AG10803 (cell line): Measurements from ENCODE around the gene CTPS2.

Experiments
- DNase-seq: peaks from one replicate; pipeline ENCODE4 v3.0.0; 2010; ENCODE audit warnings: low read depth
- H3K4me3 ChIP-seq: 2 replicates; pipeline ENCODE4 v1.5.1; 2011; ENCODE audit warnings: mild to moderate bottlenecking, low read length, control low read depth
- CTCF ChIP-seq: conservative IDR thresholded peaks from 2 replicates; pipeline ENCODE4 v1.5.1; 2011; ENCODE audit warnings: mild to moderate bottlenecking, low read length, control low read depth, inconsistent platforms

Gene CTPS2

GRCh38 chrX:16558489-16558888 is 154.0 kb downstream of the CTPS2 start:
- no peak for TF ChIP-seq CTCF
- no peak overlapping the region for H3K4me3 ChIP-seq
- peak; percentile 23 for DNase-seq

GRCh38 chrX:16552546-16552945 is 159.9 kb downstream of the CTPS2 start:
- TF ChIP-seq CTCF: no peak
- peak; percentile 49 for DNase-seq
- no peak overlapping the region for H3K4me3 ChIP-seq

- no peak for DNase-seq
- no peak overlapping the region for H3K4me3 ChIP-seq
- TF ChIP-seq CTCF: no peak
These were observed 164.8 kb downstream of the CTPS2 start for GRCh38 chrX:16547644-16548043.

GRCh38 chrX:16544969-16545368 is 167.5 kb downstream of the CTPS2 start:
- DNase-seq: no peak
- no peak overlapping the region for H3K4me3 ChIP-seq
- TF ChIP-seq CTCF: no peak
